Right atrium auricular region (tissue), 2 donors: Measurements from ENCODE around the gene KIF3A. TPM values are rescaled to one million over a fixed set of nuclear protein-coding genes. Genes with fewer than 3 reads are reported as not detected.

ENCODE experiments used
- DNase-seq: peaks from one replicate; pipeline ENCODE4 v3.0.0-alpha.2; 2019; ENCODE audit warnings: low spot score
- H3K27ac ChIP-seq, 2 donors: fragments of 200-600 bp; sonication (generic); 1 replicate in 1 of 2; 2 replicates in 1 of 2; pipeline ENCODE4 v1.5.1; 2016 to 2019
- H3K27me3 ChIP-seq, 2 donors: fragments of 200-600 bp; sonication (generic); one replicate each; pipeline versions ENCODE4 v1.5.1 to v1.6.0; 2017 to 2019
- H3K36me3 ChIP-seq: fragments of 200-600 bp; sonication (generic); one replicate; pipeline ENCODE4 v1.5.1; 2016
- H3K4me1 ChIP-seq, 2 donors: fragments of 200-600 bp; sonication (generic); one replicate each; pipeline versions ENCODE4 v1.5.1 to v1.6.0; 2017 to 2019
- H3K4me3 ChIP-seq, 2 donors: fragments of 200-600 bp; sonication (generic); 1 replicate in 1 of 2; 2 replicates in 1 of 2; pipeline ENCODE4 v1.5.1; 2017 to 2019; ENCODE audit warnings: mild to moderate bottlenecking in 1 of 2, moderate library complexity in 1 of 2
- H3K9me3 ChIP-seq, 2 donors: fragments of 200-600 bp; sonication (generic); one replicate each; pipeline ENCODE4 v1.5.1; 2019
- total RNA-seq, 2 donors: library from RNA; depleted of rRNA; stranded (reverse); fragments of >200 nt; gene quantifications; one replicate each; pipeline ENCODE4 v1.1.0, GENCODE V29; 2016
- TF ChIP-seq, protein P1 (sequence below), 2 donors: fragments of 200-600 bp; sonication (generic); IDR thresholded peaks; one replicate each; pipeline ENCODE4 v1.5.1; 2019; ENCODE audit warnings: antibody characterized with exemption in 2 of 2

Gene KIF3A
- total RNA-seq, 2 donors from 2014 or later = 5.6 to 7.2 TPM

GRCh38 chr5:132774406-132774805, 37.1 kb upstream of the KIF3A start:
- Histone ChIP-seq H3K9me3 (no peaks in the 10 kb centered on the region), H3K4me3 (no peak overlapping the region), H3K27ac (peak overlapping the region; percentile 38 to 77), H3K4me1 (peaks cover 0 to 70% of the 10 kb centered on the region in 2 donors), H3K36me3 (no peaks in the 10 kb centered on the region), H3K27me3 (no peaks in the 10 kb centered on the region)
- TF ChIP-seq, protein P1, sequence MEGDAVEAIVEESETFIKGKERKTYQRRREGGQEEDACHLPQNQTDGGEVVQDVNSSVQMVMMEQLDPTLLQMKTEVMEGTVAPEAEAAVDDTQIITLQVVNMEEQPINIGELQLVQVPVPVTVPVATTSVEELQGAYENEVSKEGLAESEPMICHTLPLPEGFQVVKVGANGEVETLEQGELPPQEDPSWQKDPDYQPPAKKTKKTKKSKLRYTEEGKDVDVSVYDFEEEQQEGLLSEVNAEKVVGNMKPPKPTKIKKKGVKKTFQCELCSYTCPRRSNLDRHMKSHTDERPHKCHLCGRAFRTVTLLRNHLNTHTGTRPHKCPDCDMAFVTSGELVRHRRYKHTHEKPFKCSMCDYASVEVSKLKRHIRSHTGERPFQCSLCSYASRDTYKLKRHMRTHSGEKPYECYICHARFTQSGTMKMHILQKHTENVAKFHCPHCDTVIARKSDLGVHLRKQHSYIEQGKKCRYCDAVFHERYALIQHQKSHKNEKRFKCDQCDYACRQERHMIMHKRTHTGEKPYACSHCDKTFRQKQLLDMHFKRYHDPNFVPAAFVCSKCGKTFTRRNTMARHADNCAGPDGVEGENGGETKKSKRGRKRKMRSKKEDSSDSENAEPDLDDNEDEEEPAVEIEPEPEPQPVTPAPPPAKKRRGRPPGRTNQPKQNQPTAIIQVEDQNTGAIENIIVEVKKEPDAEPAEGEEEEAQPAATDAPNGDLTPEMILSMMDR (IDR thresholded peaks at IDR 0.05) = no peak
- no peak for DNase-seq

DNA sequence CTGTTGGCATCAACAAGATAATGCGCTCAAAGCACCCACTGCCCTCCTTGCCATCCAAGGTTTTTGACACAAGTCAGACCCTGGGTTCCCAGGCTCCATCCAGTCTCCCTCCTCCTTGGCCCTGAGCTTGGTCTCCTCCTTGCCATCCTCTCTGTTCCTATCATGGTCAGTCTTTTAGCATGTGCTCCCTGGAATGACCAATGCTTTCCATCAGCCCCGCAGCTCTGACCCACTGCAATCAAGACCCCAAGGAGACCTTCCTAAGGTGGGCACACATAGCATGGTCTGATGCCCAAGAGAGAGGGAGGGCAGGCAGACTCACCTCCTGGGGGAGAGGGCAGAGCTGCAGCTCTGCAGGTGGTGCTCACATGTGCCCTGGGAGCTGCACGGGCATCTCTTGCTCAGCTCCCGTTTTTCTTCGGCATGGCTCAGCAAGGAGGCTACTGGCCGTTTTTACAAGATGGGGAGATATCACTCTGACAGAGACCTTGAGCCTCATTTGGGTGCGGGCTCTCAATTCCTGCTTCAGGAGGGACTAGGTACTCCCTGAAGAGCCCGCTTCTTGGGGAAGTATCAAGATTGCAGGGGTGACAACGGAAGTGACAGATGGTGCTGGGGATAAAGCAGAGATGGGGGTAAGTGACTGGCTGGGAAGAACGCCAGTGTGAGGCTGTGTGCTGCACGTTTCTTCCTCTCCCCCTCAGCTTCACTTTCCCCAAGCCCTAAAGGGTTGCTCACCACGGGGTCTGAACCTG, 36.4 kb upstream of the KIF3A start:
- TF ChIP-seq, protein P1 (IDR thresholded peaks at IDR 0.05) = no peak
- peak overlapping the region; percentile 38 to 77 for H3K27ac ChIP-seq
- H3K9me3 ChIP-seq = no peaks in the 10 kb centered on the region
- no peak for DNase-seq
- H3K36me3 ChIP-seq = no peaks in the 10 kb centered on the region
- H3K27me3 ChIP-seq = no peaks in the 10 kb centered on the region
- peaks cover 0 to 70% of the 10 kb centered on the region in 2 donors for H3K4me1 ChIP-seq
- no peak overlapping the region for H3K4me3 ChIP-seq

GRCh38 chr5:132773114-132773513, 35.8 kb upstream of the KIF3A start:
- no peak for DNase-seq
- TF ChIP-seq, protein P1 (IDR thresholded peaks at IDR 0.05) = no peak
- Histone ChIP-seq H3K4me1 (peaks cover 0 to 73% of the 10 kb centered on the region in 2 donors), H3K27me3 (no peaks in the 10 kb centered on the region), H3K4me3 (no peak overlapping the region), H3K36me3 (no peaks in the 10 kb centered on the region), H3K9me3 (no peaks in the 10 kb centered on the region), H3K27ac (no peak overlapping the region)

GRCh38 chr5:132772291-132773070, 35.1 kb upstream of the KIF3A start:
- H3K27ac ChIP-seq = peak overlapping the region; percentile 53 to 63
- peaks cover 0 to 74% of the 10 kb centered on the region in 2 donors for H3K4me1 ChIP-seq
- no peak for DNase-seq
- TF ChIP-seq, protein P1 (IDR thresholded peaks at IDR 0.05) = no peak
- H3K36me3 ChIP-seq = no peaks in the 10 kb centered on the region
- no peak overlapping the region for H3K4me3 ChIP-seq
- no peaks in the 10 kb centered on the region for H3K27me3 ChIP-seq
- H3K9me3 ChIP-seq = no peaks in the 10 kb centered on the region

DNA sequence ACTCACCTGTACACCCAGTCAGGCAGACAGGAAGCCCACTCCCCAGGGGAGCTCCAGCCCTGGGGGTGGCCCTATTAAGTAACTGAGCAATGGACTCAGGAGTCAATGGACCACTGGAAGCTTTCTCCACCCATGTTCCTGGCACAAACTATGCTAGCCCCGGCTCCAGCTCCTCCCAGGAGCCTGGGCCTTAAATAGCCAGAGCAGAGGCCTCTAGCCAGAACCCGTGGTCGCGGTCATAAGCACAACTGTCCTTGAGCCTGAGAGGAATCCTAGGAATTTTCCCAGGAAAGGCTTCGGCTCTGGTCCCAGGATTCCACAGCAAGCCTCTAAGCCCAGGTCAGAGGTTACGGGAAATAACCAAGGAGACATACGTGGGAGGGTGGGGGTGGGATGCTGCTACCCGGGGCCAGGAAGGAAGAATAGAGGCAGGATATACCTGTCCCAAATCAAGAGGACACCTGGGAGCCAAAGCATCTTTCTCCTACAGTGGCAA, 34.2 kb upstream of the KIF3A start:
- Histone ChIP-seq H3K4me3 (no peak overlapping the region), H3K9me3 (no peaks in the 10 kb centered on the region), H3K4me1 (peaks cover 0 to 83% of the 10 kb centered on the region in 2 donors), H3K27ac (peak overlapping the region; percentile 53 to 63), H3K36me3 (no peaks in the 10 kb centered on the region), H3K27me3 (no peaks in the 10 kb centered on the region)
- peak; percentile 74 for DNase-seq
- TF ChIP-seq, protein P1 (IDR thresholded peaks at IDR 0.05) = no peak
